Lower lobe of right lung (tissue), 2 donors: ENCODE results near the gene TBCC. TPM values are rescaled to one million over a fixed set of nuclear protein-coding genes. Genes with fewer than 3 reads are reported as not detected.
A peak's percentile ranks its signal among the peaks of the same experiment; 100 is the strongest.

ENCODE experiments used
- ATAC-seq, 2 donors: fragments of 200-7000 bp; cut with Tn5 transposase; one replicate each; pipeline ENCODE4 v1.9.1; 2020 to 2022; ENCODE audit warnings: mild to moderate bottlenecking in 2 of 2, moderate library complexity in 2 of 2
- DNase-seq: peaks from one replicate; pipeline ENCODE4 v3.0.0-alpha.2; 2020
- H3K27ac ChIP-seq: fragments of 200-600 bp; one replicate; pipeline ENCODE4 v1.8.0; 2022
- H3K27me3 ChIP-seq: fragments of 200-600 bp; one replicate; pipeline ENCODE4 v1.8.0; 2022; ENCODE audit warnings: low read depth
- H3K36me3 ChIP-seq: fragments of 200-600 bp; one replicate; pipeline ENCODE4 v1.8.0; 2022; ENCODE audit warnings: mild to moderate bottlenecking
- H3K4me1 ChIP-seq: fragments of 200-600 bp; one replicate; pipeline ENCODE4 v1.8.0; 2022
- H3K4me3 ChIP-seq: fragments of 200-600 bp; one replicate; pipeline ENCODE4 v1.8.0; 2022; ENCODE audit warnings: mild to moderate bottlenecking
- H3K9me3 ChIP-seq: fragments of 200-600 bp; one replicate; pipeline ENCODE4 v1.8.0; 2022
- CTCF ChIP-seq: fragments of 200-600 bp; IDR thresholded peaks from one replicate; pipeline ENCODE4 v1.8.0; 2022; ENCODE audit warnings: antibody characterized with exemption, mild to moderate bottlenecking
- intact Hi-C: fragments of 100-400 bp; cut with DNase I; formaldehyde crosslinking; loops from one replicate; pipeline ENCODE4 v1.11.0; 2022
- total RNA-seq: library from RNA; stranded (reverse); fragmentation: NEBNext Ultra II Directional; extraction: Animal tissue kit (Norgen Biotek cat#: 25700); gene quantifications from one replicate; pipeline ENCODE4 v1.2.1, GENCODE V29; 2021
- donor health status: DM: no; HTN: yes; CAD: no; lungs with severe emphysema.

Gene TBCC
- total RNA-seq, 1 donor from 2014 or later: 19.3 TPM

DNA sequence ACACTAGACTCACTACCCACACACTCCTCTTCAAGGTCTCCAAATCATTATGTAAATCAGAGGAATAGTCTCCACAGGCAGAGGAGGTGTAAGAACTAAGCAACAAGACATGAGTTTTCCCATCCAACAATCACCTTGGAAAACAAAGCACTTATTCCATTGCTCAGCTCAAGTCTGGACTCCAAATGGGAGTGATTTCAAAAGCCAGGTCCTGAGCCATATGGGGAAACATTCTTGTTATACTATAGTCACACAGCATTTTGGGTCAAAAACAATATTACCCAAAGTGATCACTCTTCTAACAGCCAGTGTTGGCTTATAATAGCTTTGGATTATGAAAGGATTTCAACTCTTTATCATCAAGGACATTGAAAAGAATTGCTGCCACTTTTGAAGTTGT lies 19.9 kb downstream of the TBCC start:
- intact Hi-C loops: no loop called here

DNA sequence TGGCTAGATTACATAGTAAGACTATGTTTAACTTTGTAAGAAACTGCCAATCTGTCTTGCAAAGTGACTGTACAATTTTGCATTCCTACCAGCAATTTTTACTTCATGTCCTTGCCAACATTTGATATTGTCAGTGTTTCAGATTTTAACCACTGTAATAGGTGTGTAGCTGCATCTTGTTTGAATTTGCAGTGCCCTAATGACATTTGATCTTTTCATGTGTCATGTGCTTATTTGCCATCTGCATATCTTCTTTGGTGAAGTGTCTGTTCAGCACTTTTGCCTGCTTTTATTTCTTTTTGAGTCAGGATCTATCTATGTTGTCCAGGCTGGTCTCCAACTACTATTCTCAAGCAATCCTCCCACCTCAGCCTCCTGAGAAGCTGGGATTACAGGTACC lies 21.1 kb downstream of the TBCC start:
- no peak for TF ChIP-seq CTCF
- H3K9me3 ChIP-seq: no peaks in the 10 kb centered on the region
- no peak overlapping the region for H3K27ac ChIP-seq
- DNase-seq (no peak), ATAC-seq (no peak)
- intact Hi-C loops: no loop called here
- H3K36me3 ChIP-seq: no peaks in the 10 kb centered on the region
- H3K4me1 ChIP-seq: peaks cover 15% of the 10 kb centered on the region
- no peaks in the 10 kb centered on the region for H3K27me3 ChIP-seq
- no peak overlapping the region for H3K4me3 ChIP-seq

More for the DNA sequence above, 19.9 kb downstream of the TBCC start:
- Histone ChIP-seq H3K9me3 (no peaks in the 10 kb centered on the region), H3K4me3 (peak overlapping the region; percentile 65), H3K4me1 (peaks cover 15% of the 10 kb centered on the region), H3K27me3 (no peaks in the 10 kb centered on the region), H3K27ac (peak overlapping the region; percentile 77), H3K36me3 (no peaks in the 10 kb centered on the region)
- no peak for TF ChIP-seq CTCF
- DNase-seq (no peak), ATAC-seq (no peak)

- no peaks in the 10 kb centered on the region for H3K27me3 ChIP-seq
- DNase-seq (no peak), ATAC-seq (no peak)
- no peak within 1 kb of the TSS for H3K4me3 ChIP-seq
- no peak for TF ChIP-seq CTCF
- no peaks in the 10 kb centered on the region for H3K9me3 ChIP-seq
- H3K4me1 ChIP-seq: peaks cover 15% of the 10 kb centered on the region
- no peak within 1 kb of the TSS for H3K27ac ChIP-seq
- H3K36me3 ChIP-seq: no peaks in the 10 kb centered on the region
- intact Hi-C loops: no loop called here
These were observed 23.4 kb downstream of the TBCC start, which contains the start of gene PRPH2 for GRCh38 chr6:42722497-42722896. PRPH2 (minus strand) TSS chr6:42722597; CDS start chr6:42722334, 263 bp downstream.

DNA sequence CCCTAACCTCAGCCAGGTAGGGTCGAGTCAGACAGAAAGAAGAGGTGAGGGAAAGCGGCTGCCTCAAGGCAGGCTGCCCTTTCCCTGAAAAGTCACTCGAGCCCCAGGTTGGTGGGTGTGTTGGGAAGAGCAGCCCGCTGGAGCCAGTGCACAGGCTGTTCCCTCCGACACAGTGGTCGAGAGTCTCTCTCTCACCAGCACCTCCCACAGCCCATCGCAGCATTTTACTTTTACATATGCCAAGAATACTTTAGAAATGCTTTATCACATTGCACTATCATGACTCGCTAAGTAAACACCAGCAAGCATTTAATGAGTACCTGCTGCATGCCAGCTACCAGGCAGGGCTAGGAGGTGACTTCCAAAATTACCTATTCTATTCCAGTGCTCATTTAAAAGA lies 25.2 kb downstream of the TBCC start:
- ATAC-seq (peak; percentile 38 to 49), DNase-seq (no peak)
- Histone ChIP-seq H3K4me1 (peaks cover under 1% of the 10 kb centered on the region), H3K9me3 (no peaks in the 10 kb centered on the region), H3K27me3 (no peaks in the 10 kb centered on the region), H3K36me3 (no peaks in the 10 kb centered on the region), H3K27ac (no peak overlapping the region), H3K4me3 (no peak overlapping the region)
- intact Hi-C loops: no loop called here
- TF ChIP-seq CTCF: no peak

- DNase-seq (no peak), ATAC-seq (no peak)
- no peak for TF ChIP-seq CTCF
- no peak overlapping the region for H3K27ac ChIP-seq
- H3K36me3 ChIP-seq: no peaks in the 10 kb centered on the region
- no peaks in the 10 kb centered on the region for H3K4me1 ChIP-seq
- no peak overlapping the region for H3K4me3 ChIP-seq
- peaks cover 7% of the 10 kb centered on the region for H3K9me3 ChIP-seq
- intact Hi-C loops: no loop called here
- H3K27me3 ChIP-seq: no peaks in the 10 kb centered on the region
These were observed 30.0 kb downstream of the TBCC start for GRCh38 chr6:42715871-42716270.
